NCI-H774 (cell line): ENCODE measurements around the gene RTN4R.
"Not testable (repeated sequence)": the region's sequence is repeated elsewhere in the genome, so short reads cannot be mapped to it uniquely, and the experiment has no call there.

Source experiments
- DNase-seq: peaks from one replicate; lab custom pipeline; 2025; lab: John Stamatoyannopoulos, UW

RTN4R gene

GRCh38 chr22:20271114-20271994 lies 3.2 kb upstream of the RTN4R start:
- DNase-seq, result no peak

GRCh38 chr22:20270190-20271113 lies 2.3 kb upstream of the RTN4R start:
- not testable (repeated sequence) for DNase-seq

- DNase-seq, result not testable (repeated sequence)
These were observed 1.6 kb upstream of the RTN4R start for GRCh38 chr22:20269673-20270072.

GRCh38 chr22:20269201-20269600 lies 1.1 kb upstream of the RTN4R start:
- not testable (repeated sequence) for DNase-seq

GRCh38 chr22:20267441-20268278 lies 458 bp downstream of the RTN4R start:
- DNase-seq, result no peak

GRCh38 chr22:20266667-20267440 lies 1.3 kb downstream of the RTN4R start:
- DNase-seq, result not testable (repeated sequence)

- not testable (repeated sequence) for DNase-seq
These were observed 2.1 kb downstream of the RTN4R start for GRCh38 chr22:20265772-20266666.

GRCh38 chr22:20264614-20265452 lies 3.3 kb downstream of the RTN4R start:
- DNase-seq, result no peak

- DNase-seq, result not testable (repeated sequence)
These were observed 4.5 kb downstream of the RTN4R start for GRCh38 chr22:20263404-20264281.

- DNase-seq, result no peak
These were observed 5.5 kb downstream of the RTN4R start for GRCh38 chr22:20262582-20263147.

GRCh38 chr22:20261848-20262581 lies 6.1 kb downstream of the RTN4R start:
- no peak for DNase-seq

- DNase-seq, result no peak
These were observed 7.9 kb downstream of the RTN4R start for GRCh38 chr22:20260071-20260765.

- DNase-seq, result no peak
These were observed 8.8 kb downstream of the RTN4R start for GRCh38 chr22:20259327-20259688.

GRCh38 chr22:20258584-20259326 lies 9.4 kb downstream of the RTN4R start:
- no peak for DNase-seq

- DNase-seq, result no peak
These were observed 10.2 kb downstream of the RTN4R start for GRCh38 chr22:20258021-20258299.
